SIG-M5 (cell line): Measurements from ENCODE around the gene LTO1.

Experiments
- DNase-seq: peaks from one replicate; lab custom pipeline; 2025; lab: John Stamatoyannopoulos, UW

LTO1 gene

DNA sequence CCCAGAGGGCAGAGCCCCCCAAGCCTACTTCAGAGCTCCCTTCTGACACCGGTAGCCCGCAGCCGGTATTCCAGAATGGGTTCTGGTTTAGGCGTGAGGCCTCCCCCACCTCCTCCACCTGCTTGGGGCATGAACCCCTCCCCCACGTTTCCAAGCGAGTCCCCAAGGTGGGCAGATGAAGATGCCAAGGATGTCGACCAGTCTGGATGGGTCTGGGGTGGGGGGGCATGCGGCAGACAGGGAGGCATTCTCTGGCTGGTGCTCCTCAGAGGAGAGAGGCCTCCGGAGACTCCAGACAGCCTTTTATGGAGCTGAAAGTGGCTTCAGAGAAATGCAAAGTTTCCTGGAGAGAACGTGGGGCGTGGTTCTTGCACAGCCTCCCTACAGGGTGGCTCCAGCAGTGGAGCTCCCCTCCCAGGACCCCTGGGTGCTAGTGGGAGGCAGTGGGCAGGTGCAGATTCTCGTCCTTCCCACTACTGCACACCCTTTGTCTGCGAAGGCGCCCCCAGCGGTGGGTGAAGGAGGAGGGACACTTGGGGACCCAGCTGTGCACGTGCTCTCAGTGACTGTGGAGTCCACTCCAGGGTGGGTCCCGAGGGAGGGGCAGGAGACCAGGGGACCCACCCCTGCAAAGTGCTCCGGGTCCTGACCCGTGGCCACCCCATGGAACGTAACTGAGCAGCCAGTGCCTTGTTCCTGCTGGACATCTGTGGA is 30.0 kb downstream of the LTO1 start:
- DNase-seq = no peak

DNA sequence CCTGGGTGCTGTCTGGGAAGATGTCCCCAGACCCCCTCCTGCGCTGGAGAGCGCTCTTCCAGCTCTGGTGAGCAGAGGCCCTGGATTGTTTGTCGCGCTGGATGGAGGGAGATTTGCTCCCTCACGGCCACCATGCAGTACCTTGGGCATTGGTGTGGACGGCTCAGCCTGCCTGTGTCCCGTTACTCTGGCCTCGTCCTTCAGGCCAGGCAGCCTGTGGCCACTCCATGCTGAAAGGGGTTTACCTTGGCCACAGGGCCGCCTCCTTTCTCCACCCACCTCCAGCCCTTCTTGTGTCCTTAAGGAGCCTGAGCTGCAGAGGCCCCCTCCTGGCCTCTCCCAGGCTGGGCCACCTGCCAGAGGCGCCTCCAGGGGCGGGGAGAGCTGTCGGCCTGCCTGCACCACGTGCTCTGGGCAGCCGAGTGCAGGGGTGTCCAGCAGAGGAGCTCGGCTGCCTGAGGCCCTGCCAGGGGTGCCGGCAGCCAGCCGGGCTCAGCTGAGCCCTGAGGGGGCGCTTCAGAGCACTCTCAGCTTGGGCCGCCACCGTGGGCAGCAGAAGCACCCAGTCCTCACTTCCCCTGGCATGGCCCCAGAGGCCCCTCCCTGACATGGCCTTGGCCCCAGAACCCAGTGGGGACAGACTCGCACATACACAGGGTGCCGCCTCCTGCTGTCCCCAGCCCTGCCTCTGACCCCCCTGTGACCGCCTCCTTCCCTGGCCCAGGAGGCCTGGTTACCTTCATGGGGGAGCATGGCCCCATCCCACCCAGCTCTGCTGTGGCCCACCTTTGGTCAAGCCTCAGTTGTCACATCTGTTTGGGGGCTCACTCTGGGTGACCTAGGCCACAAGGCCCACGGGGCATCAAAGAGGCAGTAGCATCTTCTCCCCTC is 30.8 kb downstream of the LTO1 start:
- DNase-seq = no peak

DNA sequence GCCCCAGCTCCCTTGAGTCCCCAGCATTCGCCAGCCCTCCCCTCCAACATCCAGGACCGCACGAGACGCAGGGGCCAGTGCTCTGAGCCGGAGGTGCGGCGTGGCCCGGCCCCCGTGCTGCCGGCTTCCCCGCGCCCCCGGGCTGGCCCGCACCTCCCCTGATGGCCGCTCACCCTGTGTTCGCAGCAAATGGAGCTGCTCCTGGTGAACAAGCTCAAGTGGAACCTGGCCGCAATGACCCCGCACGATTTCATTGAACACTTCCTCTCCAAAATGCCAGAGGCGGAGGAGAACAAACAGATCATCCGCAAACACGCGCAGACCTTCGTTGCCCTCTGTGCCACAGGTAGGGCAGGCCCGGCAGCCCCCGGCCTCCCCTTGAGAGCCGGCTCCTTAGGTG is 31.5 kb downstream of the LTO1 start:
- DNase-seq = no peak

DNA sequence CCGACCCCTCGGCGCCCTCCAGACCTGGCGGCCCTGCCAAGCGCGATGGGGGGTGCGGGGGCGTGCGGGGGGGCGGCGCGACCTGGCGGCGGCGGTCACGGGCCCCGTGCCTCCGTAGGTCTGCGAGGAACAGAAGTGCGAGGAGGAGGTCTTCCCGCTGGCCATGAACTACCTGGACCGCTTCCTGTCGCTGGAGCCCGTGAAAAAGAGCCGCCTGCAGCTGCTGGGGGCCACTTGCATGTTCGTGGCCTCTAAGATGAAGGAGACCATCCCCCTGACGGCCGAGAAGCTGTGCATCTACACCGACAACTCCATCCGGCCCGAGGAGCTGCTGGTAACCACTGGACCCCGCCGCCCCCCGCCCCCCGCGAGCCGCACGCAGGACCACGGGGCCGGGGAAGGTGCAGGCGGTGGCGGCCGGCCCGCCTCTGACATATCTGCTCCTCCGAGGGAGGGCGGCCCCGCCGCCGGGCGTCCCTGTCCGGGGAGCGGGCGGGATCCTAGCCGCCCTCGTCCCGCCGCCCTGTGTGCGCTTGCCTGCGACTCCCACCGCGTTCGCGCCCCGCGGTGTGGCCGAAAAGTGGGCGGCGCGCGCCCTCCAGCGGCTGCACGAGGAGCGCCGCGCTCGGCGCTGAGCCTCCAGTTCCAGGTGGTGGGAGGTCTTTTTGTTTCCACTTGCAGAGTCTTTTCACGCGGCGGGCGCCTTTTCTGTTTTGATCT is 32.1 kb downstream of the LTO1 start:
- DNase-seq = no peak

DNA sequence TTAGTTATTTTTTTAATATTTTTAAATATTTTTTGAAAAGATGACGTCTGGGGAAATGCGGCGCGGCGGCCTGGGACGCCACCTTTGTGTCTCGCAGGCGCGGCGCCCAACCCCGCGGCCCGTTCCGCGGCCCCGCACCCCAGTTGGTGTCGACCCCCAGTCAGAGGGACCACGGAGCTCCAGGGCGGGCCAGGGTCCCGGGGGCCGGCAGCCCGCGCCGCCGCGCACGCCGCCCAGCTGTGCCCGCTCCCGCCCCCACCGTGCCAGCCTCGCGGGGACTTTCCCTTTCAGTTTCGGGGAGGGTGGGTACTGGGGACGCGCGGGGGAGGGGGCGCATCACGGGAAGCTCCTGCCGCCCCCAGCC is 32.6 kb downstream of the LTO1 start:
- DNase-seq = no peak

- no peak for DNase-seq
Measured at GRCh38 chr11:69641681-69642548, 33.2 kb downstream of the LTO1 start.

DNA sequence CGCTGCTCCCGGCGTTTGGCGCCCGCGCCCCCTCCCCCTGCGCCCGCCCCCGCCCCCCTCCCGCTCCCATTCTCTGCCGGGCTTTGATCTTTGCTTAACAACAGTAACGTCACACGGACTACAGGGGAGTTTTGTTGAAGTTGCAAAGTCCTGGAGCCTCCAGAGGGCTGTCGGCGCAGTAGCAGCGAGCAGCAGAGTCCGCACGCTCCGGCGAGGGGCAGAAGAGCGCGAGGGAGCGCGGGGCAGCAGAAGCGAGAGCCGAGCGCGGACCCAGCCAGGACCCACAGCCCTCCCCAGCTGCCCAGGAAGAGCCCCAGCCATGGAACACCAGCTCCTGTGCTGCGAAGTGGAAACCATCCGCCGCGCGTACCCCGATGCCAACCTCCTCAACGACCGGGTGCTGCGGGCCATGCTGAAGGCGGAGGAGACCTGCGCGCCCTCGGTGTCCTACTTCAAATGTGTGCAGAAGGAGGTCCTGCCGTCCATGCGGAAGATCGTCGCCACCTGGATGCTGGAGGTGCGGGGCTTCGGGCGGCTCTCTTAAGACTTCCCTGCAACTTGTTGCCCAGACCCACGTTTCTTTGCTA is 34.1 kb downstream of the LTO1 start, which contains the start of gene CCND1:
Gene CCND1, plus strand, starts transcription at position 162 of the 587 bp plus-strand sequence. Its CDS starts 158 bp downstream, at position 320.
- DNase-seq = no peak

DNA sequence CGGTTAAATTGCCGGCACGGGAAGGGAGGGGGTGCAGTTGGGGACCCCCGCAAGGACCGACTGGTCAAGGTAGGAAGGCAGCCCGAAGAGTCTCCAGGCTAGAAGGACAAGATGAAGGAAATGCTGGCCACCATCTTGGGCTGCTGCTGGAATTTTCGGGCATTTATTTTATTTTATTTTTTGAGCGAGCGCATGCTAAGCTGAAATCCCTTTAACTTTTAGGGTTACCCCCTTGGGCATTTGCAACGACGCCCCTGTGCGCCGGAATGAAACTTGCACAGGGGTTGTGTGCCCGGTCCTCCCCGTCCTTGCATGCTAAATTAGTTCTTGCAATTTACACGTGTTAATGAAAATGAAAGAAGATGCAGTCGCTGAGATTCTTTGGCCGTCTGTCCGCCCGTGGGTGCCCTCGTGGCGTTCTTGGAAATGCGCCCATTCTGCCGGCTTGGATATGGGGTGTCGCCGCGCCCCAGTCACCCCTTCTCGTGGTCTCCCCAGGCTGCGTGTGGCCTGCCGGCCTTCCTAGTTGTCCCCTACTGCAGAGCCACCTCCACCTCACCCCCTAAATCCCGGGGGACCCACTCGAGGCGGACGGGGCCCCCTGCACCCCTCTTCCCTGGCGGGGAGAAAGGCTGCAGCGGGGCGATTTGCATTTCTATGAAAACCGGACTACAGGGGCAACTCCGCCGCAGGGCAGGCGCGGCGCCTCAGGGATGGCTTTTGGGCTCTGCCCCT is 34.7 kb downstream of the LTO1 start:
- DNase-seq = no peak

- DNase-seq = no peak
Measured at GRCh38 chr11:69639831-69640230, 35.3 kb downstream of the LTO1 start.

DNA sequence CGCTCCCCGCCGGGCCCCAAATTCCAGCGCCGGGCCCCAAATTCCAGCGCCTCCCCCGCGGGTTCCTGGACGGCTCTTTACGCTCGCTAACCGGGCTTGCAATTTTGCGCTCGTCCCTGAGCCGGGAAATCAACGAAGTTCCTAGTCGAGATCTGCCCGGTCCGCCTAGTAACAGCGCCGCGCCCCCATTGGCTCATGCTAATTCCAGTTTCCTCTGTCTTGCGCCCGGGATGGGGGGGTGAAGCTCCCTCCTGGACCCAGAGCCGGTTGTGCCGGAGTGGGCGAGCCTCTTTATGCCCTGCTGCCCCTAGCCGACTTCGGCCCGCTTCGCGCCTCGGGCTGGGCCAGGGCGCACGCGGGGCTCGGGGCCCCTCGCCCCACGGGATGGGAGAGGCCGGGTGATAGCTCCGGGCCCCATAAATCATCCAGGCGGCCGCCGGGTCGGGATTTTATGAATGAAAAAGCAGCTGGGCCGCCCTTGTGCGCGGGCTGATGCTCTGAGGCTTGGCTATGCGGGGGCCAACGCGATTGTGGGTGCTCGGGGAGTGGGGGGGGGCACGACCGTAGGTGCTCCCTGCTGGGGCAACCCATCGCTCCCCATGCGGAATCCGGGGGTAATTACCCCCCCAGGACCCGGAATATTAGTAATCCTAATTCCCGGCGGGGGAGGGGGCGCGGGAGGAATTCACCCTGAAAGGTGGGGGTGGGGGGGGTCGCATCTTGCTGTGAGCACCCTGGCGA is 36.0 kb downstream of the LTO1 start:
- DNase-seq = no peak

DNA sequence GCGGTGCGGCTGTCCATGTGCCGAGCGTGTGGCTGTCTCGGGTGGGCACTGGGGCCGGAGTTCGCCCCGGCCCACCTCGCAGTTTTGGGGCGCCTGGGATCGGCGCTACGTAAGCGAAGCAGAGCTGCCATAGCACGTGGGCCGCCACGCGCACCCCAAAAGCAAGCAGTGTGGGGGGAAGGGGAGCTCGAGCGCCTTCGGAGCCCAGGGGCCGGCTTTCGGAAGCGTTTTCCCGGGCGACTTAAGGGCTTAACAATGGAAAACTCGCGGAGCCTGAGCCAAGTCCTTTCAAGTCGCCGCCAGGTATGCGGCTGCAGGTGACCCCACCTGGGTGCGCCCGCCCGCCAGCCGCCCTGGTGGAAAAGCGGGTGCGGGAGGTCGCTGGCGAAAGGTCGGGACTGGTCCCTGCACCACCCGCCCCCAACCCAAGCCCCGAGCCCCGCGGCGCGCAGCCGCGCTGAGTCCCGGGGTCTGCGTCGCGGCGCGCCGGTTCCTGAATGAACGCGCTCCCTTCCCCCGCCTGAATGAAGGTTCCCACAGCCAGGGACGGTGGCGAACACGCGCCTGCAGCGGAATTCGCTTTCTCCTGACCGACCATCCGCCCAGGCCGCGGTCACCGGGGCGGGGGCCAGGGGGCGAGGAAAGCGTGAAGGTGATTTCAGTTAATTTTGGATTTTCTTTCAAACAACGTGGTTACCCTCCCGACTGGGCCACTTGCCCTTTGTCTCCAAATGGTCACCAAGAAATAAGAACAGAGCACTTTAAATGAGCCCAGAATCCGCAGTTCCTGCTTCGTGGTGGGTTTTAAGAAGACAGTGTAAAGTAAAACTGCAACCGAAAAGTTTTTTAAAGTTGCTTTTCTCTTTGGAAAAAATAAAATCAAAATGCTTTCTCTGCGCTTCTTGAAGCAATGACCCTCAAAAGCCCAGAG is 36.9 kb downstream of the LTO1 start:
- DNase-seq = no peak

GRCh38 chr11:69637198-69637940 is 37.8 kb downstream of the LTO1 start:
- no peak for DNase-seq

DNA sequence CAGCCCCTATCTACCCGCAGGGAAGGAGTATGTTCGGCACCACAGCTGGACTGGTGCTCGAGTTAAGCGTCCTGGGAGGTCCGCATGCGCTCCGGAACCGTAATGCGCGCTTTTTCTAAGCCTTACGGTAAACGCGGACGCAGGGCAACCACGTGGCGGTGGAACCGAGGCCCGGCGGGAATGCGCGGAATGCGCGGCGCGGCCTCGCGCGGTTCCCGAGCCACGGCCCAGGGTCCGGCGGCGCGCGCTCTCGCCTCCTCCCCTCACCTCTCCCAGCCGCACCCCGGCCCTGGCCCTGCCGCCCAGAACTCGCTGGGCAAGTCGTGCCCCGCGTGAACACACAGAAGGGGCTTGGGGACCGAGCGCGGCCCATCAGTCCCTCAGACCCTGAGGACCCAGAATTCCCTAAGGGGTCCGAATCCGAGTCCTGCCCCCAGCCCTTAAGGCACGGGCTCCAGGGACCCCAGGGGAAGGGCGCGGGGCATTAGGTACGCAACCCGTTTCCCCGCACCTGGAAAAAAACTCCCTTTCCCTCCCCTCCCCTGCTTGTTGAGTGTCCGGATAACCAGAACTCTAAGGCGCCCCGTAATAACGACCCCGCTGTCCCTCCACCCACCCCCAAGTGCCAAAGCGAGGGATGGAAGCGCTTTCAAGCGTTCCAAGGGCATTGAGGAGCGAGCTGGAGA is 38.5 kb downstream of the LTO1 start:
- DNase-seq = no peak

DNA sequence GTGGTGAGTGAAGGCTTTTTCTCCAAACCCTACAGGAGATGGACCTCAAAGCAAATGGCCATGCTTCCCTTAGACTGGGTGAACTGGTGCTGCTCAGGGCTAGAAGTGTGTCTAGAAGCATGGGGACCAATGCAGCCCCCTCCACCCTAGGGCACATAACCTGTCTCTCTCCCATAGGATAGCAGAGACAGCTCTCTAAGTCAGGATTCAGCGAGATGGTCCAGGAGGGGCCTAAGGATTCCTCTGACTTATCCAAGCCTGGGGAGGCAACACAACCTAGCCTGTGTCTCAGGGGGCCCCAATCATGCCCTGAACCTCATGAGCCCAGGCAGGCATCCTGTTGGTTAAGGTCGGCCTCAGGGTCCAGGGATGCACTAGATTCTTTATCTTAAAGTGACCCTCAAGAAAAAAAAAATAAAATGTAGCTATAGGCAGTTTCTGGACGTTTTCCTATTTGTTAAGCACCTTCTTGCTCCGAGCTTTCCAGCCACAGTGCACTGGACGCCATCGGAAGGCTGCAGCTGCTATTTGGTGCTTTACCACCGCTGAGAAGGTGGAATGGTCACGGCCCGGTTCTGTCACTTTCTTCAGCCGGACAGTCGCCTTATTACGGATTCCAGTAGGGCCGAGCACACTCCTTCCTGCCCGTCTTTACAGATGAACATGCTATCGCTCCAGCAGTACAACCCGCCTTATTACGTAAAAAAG is 39.2 kb downstream of the LTO1 start:
- no peak for DNase-seq

DNA sequence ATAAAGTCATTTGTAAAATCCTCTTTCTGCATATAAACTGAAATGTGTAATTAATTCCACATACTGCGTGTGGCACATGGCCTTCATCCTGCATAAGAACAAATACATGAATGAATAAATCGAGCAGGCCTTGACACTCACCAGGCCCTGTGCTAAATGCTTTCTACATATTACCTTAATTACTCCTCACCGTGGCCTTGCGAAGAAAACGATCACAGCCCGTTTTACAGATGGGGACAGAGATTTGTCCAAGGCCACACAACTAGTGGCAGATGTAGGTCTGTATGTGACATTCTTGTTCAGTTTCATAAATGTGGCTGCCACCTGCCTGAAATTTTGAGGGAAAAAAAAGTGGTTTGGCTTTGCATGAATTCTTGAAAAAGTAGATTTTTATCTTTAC is 40.0 kb downstream of the LTO1 start:
- DNase-seq = no peak

DNA sequence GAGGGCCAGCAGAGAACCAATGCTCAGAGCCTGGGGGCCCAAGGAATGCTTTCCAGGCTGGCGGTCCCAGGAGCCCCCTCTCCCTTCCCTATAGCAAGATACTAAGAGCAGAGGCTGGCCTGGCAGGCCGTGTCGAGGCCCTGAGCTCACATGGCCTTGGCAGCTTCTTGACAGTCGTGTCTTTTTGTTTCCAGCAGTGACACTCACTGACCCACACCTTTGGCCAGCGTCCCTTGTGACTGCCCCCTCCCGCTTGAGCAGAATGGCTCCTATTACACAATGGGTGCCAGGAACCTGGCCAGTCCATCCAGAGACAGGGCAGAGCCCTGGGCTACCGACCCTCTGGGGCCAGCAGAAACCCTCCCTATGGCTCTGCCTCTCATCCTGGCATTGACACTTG is 40.6 kb downstream of the LTO1 start:
- DNase-seq = no peak

- DNase-seq = no peak
Measured at GRCh38 chr11:69634069-69634468, 41.1 kb downstream of the LTO1 start.
